Subcutaneous adipose tissue (tissue), 4 donors: ENCODE data around the gene OPCML. TPM values are rescaled to one million over a fixed set of nuclear protein-coding genes. Genes with fewer than 3 reads are reported as not detected.

Source experiments
- total RNA-seq, 4 donors: library from RNA; depleted of rRNA; stranded (reverse); fragments of >200 nt; gene quantifications; one replicate each; pipeline ENCODE4 v1.1.0, GENCODE V29; 2016
- TF ChIP-seq, protein P1 (sequence below): fragments of 450-650 bp; IDR thresholded peaks from one replicate; pipeline ENCODE4 v1.5.1; 2016; ENCODE audit warnings: low read depth, mild to moderate bottlenecking, control low read depth, antibody characterized with exemption, moderate library complexity

Gene OPCML
- total RNA-seq, 4 donors from 2014 or later, result under 0.01 TPM; not detected in 3

- TF ChIP-seq, protein P1, sequence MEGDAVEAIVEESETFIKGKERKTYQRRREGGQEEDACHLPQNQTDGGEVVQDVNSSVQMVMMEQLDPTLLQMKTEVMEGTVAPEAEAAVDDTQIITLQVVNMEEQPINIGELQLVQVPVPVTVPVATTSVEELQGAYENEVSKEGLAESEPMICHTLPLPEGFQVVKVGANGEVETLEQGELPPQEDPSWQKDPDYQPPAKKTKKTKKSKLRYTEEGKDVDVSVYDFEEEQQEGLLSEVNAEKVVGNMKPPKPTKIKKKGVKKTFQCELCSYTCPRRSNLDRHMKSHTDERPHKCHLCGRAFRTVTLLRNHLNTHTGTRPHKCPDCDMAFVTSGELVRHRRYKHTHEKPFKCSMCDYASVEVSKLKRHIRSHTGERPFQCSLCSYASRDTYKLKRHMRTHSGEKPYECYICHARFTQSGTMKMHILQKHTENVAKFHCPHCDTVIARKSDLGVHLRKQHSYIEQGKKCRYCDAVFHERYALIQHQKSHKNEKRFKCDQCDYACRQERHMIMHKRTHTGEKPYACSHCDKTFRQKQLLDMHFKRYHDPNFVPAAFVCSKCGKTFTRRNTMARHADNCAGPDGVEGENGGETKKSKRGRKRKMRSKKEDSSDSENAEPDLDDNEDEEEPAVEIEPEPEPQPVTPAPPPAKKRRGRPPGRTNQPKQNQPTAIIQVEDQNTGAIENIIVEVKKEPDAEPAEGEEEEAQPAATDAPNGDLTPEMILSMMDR, result no peak
Measured at GRCh38 chr11:132648851-132649250, 883.5 kb downstream of the OPCML start.

- TF ChIP-seq, protein P1, result no peak
Measured at GRCh38 chr11:132646890-132647289, 885.4 kb downstream of the OPCML start.

DNA sequence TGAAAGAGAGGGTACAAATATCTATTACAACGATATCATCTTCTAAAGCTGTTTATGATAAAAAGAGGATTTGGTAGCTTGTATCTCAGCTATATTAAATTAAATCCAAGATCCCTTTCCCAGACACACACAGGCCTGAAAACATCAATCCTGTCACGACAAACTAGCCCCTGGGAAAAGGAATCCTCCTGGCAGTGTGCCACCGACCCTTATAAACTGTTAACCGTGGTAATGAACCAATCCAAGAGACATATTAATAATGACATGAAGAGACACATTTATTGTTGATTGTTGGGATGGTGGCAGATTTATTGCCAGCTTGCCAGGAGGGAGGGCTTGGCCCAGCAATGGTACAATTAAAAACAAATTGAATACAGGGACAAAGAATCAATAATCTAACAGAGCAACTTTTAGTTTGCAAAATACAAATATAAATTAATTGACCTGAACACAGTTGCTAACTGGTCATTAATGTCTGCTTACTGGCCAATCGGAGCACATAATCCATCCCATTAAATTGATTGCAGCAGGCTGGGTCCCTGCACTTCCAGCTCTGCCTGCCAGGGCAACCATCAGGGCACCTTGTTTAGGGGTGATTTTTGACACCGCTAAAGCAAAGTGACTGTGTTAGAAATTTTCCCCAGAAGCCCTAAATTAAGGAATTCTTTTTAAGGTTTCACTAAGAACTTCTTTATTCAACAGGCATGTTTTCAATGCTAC, 887.6 kb downstream of the OPCML start:
- TF ChIP-seq, protein P1, result no peak

GRCh38 chr11:132643239-132643638, 889.1 kb downstream of the OPCML start:
- TF ChIP-seq, protein P1, result no peak

- TF ChIP-seq, protein P1, result no peak
Measured at GRCh38 chr11:132640952-132641351, 891.3 kb downstream of the OPCML start.

DNA sequence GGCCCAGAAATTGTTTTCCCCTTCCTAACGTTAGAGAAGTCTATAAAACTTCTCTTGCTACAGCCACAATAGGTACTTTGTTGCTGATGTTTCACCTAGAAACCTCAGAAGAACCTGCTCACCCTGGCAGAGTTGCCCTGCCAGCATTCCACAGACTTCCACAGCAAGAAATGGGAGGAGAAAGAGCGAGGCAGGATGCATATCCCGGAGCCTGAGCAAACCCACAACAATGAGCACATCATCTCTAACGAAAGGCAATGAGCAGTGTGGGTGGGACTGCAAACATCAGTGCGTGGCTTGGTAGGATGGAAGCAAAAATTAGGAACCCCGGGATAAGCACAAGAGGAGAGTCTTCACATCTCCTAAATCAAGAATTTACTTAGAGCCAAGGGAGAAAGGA, 892.3 kb downstream of the OPCML start:
- TF ChIP-seq, protein P1, result no peak

DNA sequence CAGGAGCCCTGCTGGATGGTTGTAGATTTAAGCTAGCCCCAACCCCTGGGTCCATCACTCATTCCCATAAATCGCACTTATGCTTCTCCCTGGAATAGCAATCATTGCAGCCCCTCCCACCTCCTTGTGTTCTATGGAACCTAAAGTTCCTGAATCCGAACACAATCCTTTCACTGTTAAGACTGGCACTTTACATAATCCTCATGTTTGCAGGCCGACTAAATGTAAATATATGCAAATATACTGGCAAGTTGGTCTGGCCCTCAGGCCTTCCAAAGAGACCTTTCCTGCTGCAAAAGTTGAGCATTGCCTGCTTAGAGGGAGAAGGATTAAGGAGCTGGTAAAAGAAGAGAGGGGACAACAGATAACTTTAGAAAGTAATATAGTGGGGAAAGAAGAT, 892.9 kb downstream of the OPCML start:
- TF ChIP-seq, protein P1, result no peak
